ENCODE measurements around the gene BBS1.

DNA sequence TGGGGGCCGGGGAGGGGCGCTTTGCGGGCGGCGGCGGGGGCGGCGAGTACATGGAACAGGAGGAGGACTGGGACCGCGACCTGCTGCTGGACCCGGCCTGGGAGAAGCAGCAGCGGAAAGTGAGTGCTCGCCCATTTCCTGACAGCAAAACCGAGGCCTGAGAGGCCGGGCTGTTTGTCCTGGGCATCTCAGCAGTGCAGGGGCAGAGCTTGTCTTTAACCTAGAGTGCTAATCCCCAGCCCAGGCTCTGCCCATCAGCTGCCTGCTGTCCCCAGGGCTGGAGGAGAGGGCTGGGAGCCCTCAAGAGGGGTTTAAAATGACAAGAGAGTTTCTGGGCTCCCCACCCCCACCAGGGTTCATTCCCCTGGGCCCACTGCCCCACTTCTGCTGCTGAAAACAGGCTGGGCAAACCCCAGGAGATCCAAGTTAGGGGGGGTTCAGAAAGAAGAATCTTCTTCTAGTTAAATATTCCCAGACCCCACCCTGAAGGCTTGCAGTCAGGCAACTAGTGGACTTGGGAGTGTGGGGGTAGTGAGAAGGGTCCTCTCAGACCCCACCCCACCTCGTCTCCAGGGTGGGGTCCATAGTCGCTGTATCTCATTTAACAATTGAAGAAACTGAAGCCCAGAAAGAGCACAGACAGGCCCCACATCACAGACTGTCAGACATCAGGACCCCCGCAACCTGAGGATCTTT is 36.7 kb downstream of the BBS1 start:
- no peak for TF ChIP-seq CTCF (conservative IDR thresholded peaks at IDR 0.05; ENCODE audit: low read length)
- no peak for TF ChIP-seq EZH2phosphoT487 (IDR thresholded peaks at IDR 0.05; ENCODE audit: borderline replicate concordance)
